Ureter (tissue), 1 donor: ENCODE results near the gene EFNA5. TPM values are rescaled to one million over a fixed set of nuclear protein-coding genes. Genes with fewer than 3 reads are reported as not detected.

Source experiments
- DNase-seq: peaks from one replicate; pipeline ENCODE4 v3.0.0-alpha.2; 2020; ENCODE audit warnings: low spot score
- total RNA-seq: library from RNA; stranded (reverse); gene quantifications from one replicate; pipeline ENCODE4 v1.2.4, GENCODE V29; 2023
- donor health status: DM: yes; HTN: yes; CAD: no.

EFNA5 gene
- total RNA-seq, 1 donor from 2014 or later: 60.4 TPM

GRCh38 chr5:107672211-107673038, 1.7 kb upstream of the EFNA5 start:
- peak; percentile 89 for DNase-seq

DNA sequence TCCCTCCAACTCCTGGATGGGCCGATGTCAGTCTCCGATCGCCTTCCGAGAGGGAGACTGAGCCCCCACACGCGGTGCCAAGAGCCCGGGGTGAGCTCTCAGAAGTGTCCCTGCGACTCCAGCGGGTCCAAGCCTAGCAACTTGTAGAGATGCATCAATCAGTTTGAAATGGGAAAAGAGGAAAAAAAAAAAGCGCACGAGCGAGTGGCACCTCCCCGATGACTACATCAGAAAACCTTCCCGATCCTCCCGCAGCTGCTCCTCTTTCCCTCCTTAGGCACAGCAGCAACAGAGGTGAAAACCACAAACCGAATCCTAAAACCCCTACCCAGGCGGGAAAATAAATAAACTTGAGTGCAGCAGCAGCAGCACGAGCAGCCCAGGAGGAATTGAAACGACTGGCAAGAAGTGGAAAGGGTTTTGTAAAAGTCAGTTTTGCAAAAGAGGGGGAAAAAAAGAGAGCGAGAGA, 1.0 kb upstream of the EFNA5 start:
- DNase-seq: no peak

DNA sequence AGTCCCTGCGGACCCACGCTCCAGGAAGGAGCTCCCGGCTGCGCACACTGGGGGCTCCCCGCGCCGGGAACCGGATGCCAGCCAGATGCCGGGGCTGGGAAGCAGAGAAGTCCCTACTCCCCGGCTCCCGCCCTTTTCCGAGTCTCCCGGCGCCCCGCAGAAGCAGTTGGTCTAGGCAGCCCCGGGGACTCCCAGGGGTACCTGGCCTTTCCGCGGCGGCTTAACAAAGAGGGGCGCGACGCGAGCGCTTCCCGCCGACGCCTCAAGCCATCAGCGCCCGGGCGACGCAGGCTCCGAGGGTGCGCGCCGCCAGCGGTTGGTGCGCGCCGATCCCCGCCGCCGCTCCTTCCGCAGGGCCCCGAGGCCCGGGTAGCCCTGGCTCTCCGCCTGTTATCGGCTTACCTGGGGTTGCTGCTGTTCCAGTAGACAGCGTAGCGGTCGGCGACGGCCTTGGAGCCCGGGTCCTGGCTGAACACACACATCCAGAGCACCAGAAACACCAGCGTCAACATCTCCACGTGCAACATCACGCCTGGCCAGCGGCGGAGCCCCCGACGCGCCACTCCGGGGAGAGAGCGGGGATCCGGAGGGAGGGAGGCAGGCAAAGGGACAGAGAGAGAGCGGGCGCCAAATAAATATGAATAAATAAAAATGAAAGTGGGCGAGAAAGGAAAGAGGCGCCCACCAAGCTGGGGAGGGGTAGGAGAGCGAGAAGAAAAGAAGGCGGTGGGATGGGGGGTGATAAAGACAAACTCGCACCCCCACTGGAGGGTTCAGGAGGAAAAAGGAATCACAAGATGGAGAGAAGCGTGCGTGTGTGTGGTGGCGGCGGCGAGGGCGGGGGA, 428 bp downstream of the EFNA5 start:
- DNase-seq: peak; percentile 52

- DNase-seq: peak; percentile 60
These were observed 1.4 kb downstream of the EFNA5 start for GRCh38 chr5:107669096-107670031.

GRCh38 chr5:107668154-107669095, 2.3 kb downstream of the EFNA5 start:
- no peak for DNase-seq

GRCh38 chr5:107666051-107666655, 4.6 kb downstream of the EFNA5 start:
- DNase-seq: no peak

DNA sequence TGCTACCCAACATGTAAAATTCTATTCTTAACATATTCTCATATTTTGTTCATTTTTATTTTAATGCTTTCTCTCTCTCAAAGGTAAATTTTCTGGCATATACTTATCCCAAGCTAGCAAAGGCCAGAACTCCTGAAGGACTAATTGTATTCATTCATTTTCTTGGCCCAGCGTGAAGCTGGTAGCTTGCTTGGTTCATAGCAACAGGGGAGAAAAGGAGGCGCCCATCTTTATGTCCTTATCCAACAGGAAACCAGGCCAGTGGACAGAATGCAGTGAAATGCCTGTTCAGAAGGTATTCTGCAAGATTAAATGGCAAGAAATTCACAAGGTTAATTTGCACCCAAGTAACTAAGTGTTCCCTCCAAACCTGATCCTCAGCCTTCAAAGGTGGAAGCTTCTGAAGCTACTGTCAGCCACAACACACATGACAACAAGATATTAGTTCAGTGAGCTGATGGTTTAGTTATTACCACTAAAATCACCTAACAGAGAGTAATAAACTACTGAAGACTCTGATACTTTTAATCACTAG, 5.6 kb downstream of the EFNA5 start:
- no peak for DNase-seq

DNA sequence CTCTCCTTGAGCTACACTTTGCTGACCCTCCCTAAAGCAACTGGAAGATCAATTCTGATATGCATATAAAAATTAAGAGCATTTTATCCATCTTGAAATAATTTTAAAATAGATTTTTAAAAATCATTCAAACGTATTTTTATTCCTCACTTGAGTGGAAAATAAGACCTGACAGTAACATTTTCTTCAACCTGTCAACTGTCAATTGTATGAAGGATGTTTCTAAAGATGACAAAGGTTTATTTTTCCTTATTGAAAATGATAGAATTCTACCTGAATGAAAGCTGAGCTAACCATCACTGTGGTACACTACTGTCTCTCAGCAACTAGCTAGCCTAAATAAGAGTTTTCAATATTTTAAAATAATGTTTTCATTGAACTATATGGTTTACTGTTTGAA, 7.0 kb downstream of the EFNA5 start:
- no peak for DNase-seq

DNA sequence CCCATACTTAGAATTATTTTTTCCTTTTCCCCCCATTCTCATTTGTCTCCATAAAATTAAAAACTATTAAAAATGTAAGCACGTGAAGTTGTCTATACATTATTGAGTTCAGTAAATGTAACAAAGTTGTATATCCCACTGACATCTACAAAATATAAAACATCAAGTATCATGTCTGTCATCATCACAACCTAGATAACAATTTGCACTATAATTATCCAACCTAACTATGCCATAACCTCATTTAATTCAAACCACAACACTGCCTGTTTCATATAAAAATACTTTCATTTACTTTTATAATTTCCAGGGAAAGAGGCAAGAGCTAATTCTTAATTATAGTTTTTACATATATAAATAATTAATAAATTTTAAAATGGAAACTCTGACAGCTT, 9.1 kb downstream of the EFNA5 start:
- no peak for DNase-seq

- DNase-seq: no peak
These were observed 9.6 kb downstream of the EFNA5 start for GRCh38 chr5:107661038-107661649.

DNA sequence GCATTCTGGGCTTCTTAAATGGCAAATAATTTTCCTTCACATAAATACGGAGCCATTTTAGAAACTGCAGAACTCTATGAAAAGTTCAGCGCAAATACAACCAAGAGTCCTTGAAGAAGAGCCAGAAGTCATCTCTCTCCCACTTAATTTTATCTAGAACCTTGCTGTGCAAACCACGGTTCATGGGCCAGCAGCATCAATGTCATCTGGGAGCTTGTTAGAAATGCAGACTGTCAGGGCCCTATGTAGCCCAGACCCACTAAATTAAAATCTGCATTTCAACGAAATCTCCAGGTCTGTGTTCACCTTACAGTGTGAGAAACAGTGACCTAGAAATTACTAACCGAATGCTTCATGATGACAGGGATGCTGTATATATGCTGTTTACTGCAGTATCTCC, 12.2 kb downstream of the EFNA5 start:
- no peak for DNase-seq

GRCh38 chr5:107655831-107656230, 14.9 kb downstream of the EFNA5 start:
- DNase-seq: no peak

- DNase-seq: no peak
These were observed 15.9 kb downstream of the EFNA5 start for GRCh38 chr5:107654827-107655226.

DNA sequence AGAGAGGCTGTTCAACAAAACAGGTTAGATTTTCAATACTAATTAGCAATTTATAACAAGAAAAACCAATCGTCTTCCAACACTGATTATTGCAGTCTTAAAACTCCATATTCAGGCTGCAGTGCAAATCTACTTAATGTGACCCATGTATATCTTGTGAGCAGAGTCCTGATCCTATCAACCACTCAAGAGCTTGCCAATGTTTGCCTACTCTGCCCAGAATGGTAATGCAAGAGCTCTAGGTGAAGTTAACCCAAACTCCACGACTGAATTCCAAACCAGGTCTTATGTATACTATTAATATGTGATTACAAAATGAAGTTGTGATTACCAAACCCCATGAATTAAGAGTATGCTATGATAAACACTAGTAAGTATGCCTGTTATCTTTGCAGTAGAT, 17.1 kb downstream of the EFNA5 start:
- DNase-seq: no peak

- no peak for DNase-seq
These were observed 17.7 kb downstream of the EFNA5 start for GRCh38 chr5:107652839-107653607.

DNA sequence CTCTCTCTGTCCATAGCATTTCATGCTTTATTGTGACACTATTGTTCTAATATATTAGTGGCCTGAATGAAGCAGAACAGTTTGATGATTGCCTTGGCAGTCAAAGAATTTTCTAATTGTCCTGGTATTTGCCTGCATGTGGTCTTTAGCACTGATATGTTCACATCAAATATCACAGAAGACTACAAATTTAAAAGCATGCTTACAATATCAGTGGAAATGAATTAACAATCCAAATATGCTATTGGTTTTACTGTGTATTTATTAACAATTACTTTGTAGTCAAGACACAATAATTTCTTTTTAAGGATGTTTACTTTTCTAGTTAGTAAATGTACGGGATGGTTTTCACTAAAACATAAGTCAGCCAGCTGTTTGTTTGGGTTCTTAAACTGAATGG, 18.3 kb downstream of the EFNA5 start:
- DNase-seq: no peak

DNA sequence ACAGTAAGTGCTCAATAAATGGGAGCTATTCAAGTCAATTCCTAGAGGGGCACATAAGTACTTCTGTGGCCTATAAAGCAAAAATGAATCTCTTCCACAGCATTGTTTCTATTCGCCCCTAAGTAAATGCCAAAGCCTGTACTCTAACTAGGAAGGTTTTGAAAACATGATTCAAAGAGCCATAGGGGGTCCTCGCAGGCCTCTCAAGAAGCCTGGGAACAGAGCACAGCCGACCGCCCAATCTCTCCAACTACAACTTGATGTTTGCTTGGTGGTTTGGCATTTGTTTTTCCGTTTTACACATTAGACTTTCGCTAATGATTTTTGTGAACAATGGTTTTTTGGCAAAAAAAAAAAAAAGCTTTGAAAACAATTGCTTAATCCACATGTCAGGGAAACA, 19.4 kb downstream of the EFNA5 start:
- DNase-seq: no peak

GRCh38 chr5:107646418-107646817, 24.3 kb downstream of the EFNA5 start:
- no peak for DNase-seq

- DNase-seq: no peak
These were observed 30.2 kb downstream of the EFNA5 start for GRCh38 chr5:107640568-107640967.
